Measurements from ENCODE around the gene TNIP1.
A peak's percentile ranks its signal among the peaks of the same experiment; 100 is the strongest.

The TNIP1 gene

GRCh38 chr5:151121095-151121494 lies 40.3 kb upstream of the TNIP1 start:
- no peaks in the 10 kb centered on the region for H3K79me2 ChIP-seq (ENCODE audit: control insufficient read depth, insufficient read depth, low read length, unreplicated experiment)
- H3K27ac ChIP-seq (ENCODE audit: low read depth, low read length): no peak overlapping the region
- H3K36me3 ChIP-seq (ENCODE audit: insufficient read depth, low read length): peaks cover 23% of the 10 kb centered on the region; the same call in 1 of the 2 replicates
- no peak overlapping the region for H2AFZ ChIP-seq (ENCODE audit: low read length, unreplicated experiment)
- H3K27me3 ChIP-seq (ENCODE audit: insufficient read depth, low read length): no peaks in the 10 kb centered on the region
- peaks cover 7% of the 10 kb centered on the region for H3K4me1 ChIP-seq (ENCODE audit: control insufficient read depth, insufficient read depth, low read length, unreplicated experiment)
- H3K4me3 ChIP-seq (ENCODE audit: low read depth, low read length): no peak overlapping the region

- Histone ChIP-seq H3K4me1 (ENCODE audit: control insufficient read depth, insufficient read depth, low read length, unreplicated experiment) (peaks cover 5% of the 10 kb centered on the region), H3K27ac (ENCODE audit: low read depth, low read length) (no peak overlapping the region), H2AFZ (ENCODE audit: low read length, unreplicated experiment) (no peak overlapping the region), H3K27me3 (ENCODE audit: insufficient read depth, low read length) (no peaks in the 10 kb centered on the region), H3K36me3 (ENCODE audit: insufficient read depth, low read length) (peaks cover 18% of the 10 kb centered on the region), H3K79me2 (ENCODE audit: control insufficient read depth, insufficient read depth, low read length, unreplicated experiment) (peaks cover under 1% of the 10 kb centered on the region), H3K4me3 (ENCODE audit: low read depth, low read length) (no peak overlapping the region)
Observed at GRCh38 chr5:151118913-151119575, 38.2 kb upstream of the TNIP1 start.

- Histone ChIP-seq H3K4me1 (ENCODE audit: control insufficient read depth, insufficient read depth, low read length, unreplicated experiment) (no peaks in the 10 kb centered on the region), H3K27me3 (ENCODE audit: insufficient read depth, low read length) (no peaks in the 10 kb centered on the region), H3K36me3 (ENCODE audit: insufficient read depth, low read length) (peaks cover 15% of the 10 kb centered on the region), H3K4me3 (ENCODE audit: low read depth, low read length) (no peak overlapping the region), H3K27ac (ENCODE audit: low read depth, low read length) (no peak overlapping the region), H3K79me2 (ENCODE audit: control insufficient read depth, insufficient read depth, low read length, unreplicated experiment) (peaks cover 3% of the 10 kb centered on the region), H2AFZ (ENCODE audit: low read length, unreplicated experiment) (no peak overlapping the region)
Observed at GRCh38 chr5:151115272-151115905, 34.6 kb upstream of the TNIP1 start.

- no peak overlapping the region for H2AFZ ChIP-seq (ENCODE audit: low read length, unreplicated experiment)
- peaks cover 3% of the 10 kb centered on the region for H3K79me2 ChIP-seq (ENCODE audit: control insufficient read depth, insufficient read depth, low read length, unreplicated experiment)
- H3K27me3 ChIP-seq (ENCODE audit: insufficient read depth, low read length): no peaks in the 10 kb centered on the region
- no peak overlapping the region for H3K27ac ChIP-seq (ENCODE audit: low read depth, low read length)
- peaks cover 10% of the 10 kb centered on the region for H3K36me3 ChIP-seq (ENCODE audit: insufficient read depth, low read length)
- H3K4me3 ChIP-seq (ENCODE audit: low read depth, low read length): no peak overlapping the region
- peaks cover 6% of the 10 kb centered on the region for H3K4me1 ChIP-seq (ENCODE audit: control insufficient read depth, insufficient read depth, low read length, unreplicated experiment)
Observed at GRCh38 chr5:151113651-151114050, 32.8 kb upstream of the TNIP1 start.

- Histone ChIP-seq H3K79me2 (ENCODE audit: control insufficient read depth, insufficient read depth, low read length, unreplicated experiment) (peaks cover 3% of the 10 kb centered on the region), H3K36me3 (ENCODE audit: insufficient read depth, low read length) (peaks cover 18% of the 10 kb centered on the region), H3K4me3 (ENCODE audit: low read depth, low read length) (no peak overlapping the region), H3K27me3 (ENCODE audit: insufficient read depth, low read length) (no peaks in the 10 kb centered on the region), H3K4me1 (ENCODE audit: control insufficient read depth, insufficient read depth, low read length, unreplicated experiment) (peaks cover 10% of the 10 kb centered on the region), H3K27ac (ENCODE audit: low read depth, low read length) (no peak overlapping the region), H2AFZ (ENCODE audit: low read length, unreplicated experiment) (no peak overlapping the region)
Observed at GRCh38 chr5:151110992-151111391, 30.2 kb upstream of the TNIP1 start.

- Histone ChIP-seq H3K36me3 (ENCODE audit: insufficient read depth, low read length) (peaks cover 21% of the 10 kb centered on the region), H3K27me3 (ENCODE audit: insufficient read depth, low read length) (no peaks in the 10 kb centered on the region), H2AFZ (ENCODE audit: low read length, unreplicated experiment) (no peak overlapping the region), H3K79me2 (ENCODE audit: control insufficient read depth, insufficient read depth, low read length, unreplicated experiment) (peaks cover 3% of the 10 kb centered on the region), H3K4me1 (ENCODE audit: control insufficient read depth, insufficient read depth, low read length, unreplicated experiment) (peaks cover 13% of the 10 kb centered on the region), H3K27ac (ENCODE audit: low read depth, low read length) (no peak overlapping the region), H3K4me3 (ENCODE audit: low read depth, low read length) (no peak overlapping the region)
Observed at GRCh38 chr5:151110122-151110681, 29.4 kb upstream of the TNIP1 start.

GRCh38 chr5:151108566-151108965 lies 27.7 kb upstream of the TNIP1 start:
- Histone ChIP-seq H3K36me3 (ENCODE audit: insufficient read depth, low read length) (peaks cover 19% of the 10 kb centered on the region; the same call in 1 of the 2 replicates), H3K27ac (ENCODE audit: low read depth, low read length) (peak overlapping the region; percentile 21; the same call in 1 of the 2 replicates), H3K79me2 (ENCODE audit: control insufficient read depth, insufficient read depth, low read length, unreplicated experiment) (no peaks in the 10 kb centered on the region), H3K4me3 (ENCODE audit: low read depth, low read length) (no peak overlapping the region), H3K4me1 (ENCODE audit: control insufficient read depth, insufficient read depth, low read length, unreplicated experiment) (peaks cover 20% of the 10 kb centered on the region), H3K27me3 (ENCODE audit: insufficient read depth, low read length) (no peaks in the 10 kb centered on the region), H2AFZ (ENCODE audit: low read length, unreplicated experiment) (no peak overlapping the region)

- no peaks in the 10 kb centered on the region for H3K79me2 ChIP-seq (ENCODE audit: control insufficient read depth, insufficient read depth, low read length, unreplicated experiment)
- H2AFZ ChIP-seq (ENCODE audit: low read length, unreplicated experiment): no peak overlapping the region
- peaks cover 20% of the 10 kb centered on the region for H3K4me1 ChIP-seq (ENCODE audit: control insufficient read depth, insufficient read depth, low read length, unreplicated experiment)
- H3K36me3 ChIP-seq (ENCODE audit: insufficient read depth, low read length): peaks cover 24% of the 10 kb centered on the region; the same call in 1 of the 2 replicates
- H3K27me3 ChIP-seq (ENCODE audit: insufficient read depth, low read length): no peaks in the 10 kb centered on the region
- H3K4me3 ChIP-seq (ENCODE audit: low read depth, low read length): no peak overlapping the region
- H3K27ac ChIP-seq (ENCODE audit: low read depth, low read length): peak overlapping the region; percentile 21; the same call in 1 of the 2 replicates
Observed at GRCh38 chr5:151107738-151108520, 27.1 kb upstream of the TNIP1 start.

GRCh38 chr5:151107084-151107483 lies 26.2 kb upstream of the TNIP1 start:
- H2AFZ ChIP-seq (ENCODE audit: low read length, unreplicated experiment): no peak overlapping the region
- peaks cover 20% of the 10 kb centered on the region for H3K4me1 ChIP-seq (ENCODE audit: control insufficient read depth, insufficient read depth, low read length, unreplicated experiment)
- H3K79me2 ChIP-seq (ENCODE audit: control insufficient read depth, insufficient read depth, low read length, unreplicated experiment): no peaks in the 10 kb centered on the region
- no peak overlapping the region for H3K4me3 ChIP-seq (ENCODE audit: low read depth, low read length)
- H3K27ac ChIP-seq (ENCODE audit: low read depth, low read length): no peak overlapping the region
- H3K27me3 ChIP-seq (ENCODE audit: insufficient read depth, low read length): no peaks in the 10 kb centered on the region
- peaks cover 24% of the 10 kb centered on the region; the same call in 1 of the 2 replicates for H3K36me3 ChIP-seq (ENCODE audit: insufficient read depth, low read length)

GRCh38 chr5:151106509-151106908 lies 25.7 kb upstream of the TNIP1 start:
- H3K27me3 ChIP-seq (ENCODE audit: insufficient read depth, low read length): no peaks in the 10 kb centered on the region
- peaks cover 20% of the 10 kb centered on the region for H3K4me1 ChIP-seq (ENCODE audit: control insufficient read depth, insufficient read depth, low read length, unreplicated experiment)
- H3K4me3 ChIP-seq (ENCODE audit: low read depth, low read length): no peak overlapping the region
- no peaks in the 10 kb centered on the region for H3K79me2 ChIP-seq (ENCODE audit: control insufficient read depth, insufficient read depth, low read length, unreplicated experiment)
- no peak overlapping the region for H2AFZ ChIP-seq (ENCODE audit: low read length, unreplicated experiment)
- no peak overlapping the region for H3K27ac ChIP-seq (ENCODE audit: low read depth, low read length)
- peaks cover 29% of the 10 kb centered on the region; the same call in 1 of the 2 replicates for H3K36me3 ChIP-seq (ENCODE audit: insufficient read depth, low read length)
